DND-41 (cell line): Measurements from ENCODE around the gene CLN5.

Experiments used
- CTCF ChIP-seq: IDR thresholded peaks from 2 replicates; pipeline ENCODE4 v1.5.1; 2012; ENCODE audit warnings: borderline replicate concordance, low read length, moderate library complexity, mild to moderate bottlenecking; ENCODE audit not compliant: poor library complexity, severe bottlenecking; ENCODE audit errors: extremely low read depth
- EZH2 ChIP-seq: IDR thresholded peaks from 3 replicates; pipeline ENCODE4 v1.6.1; 2012; ENCODE audit warnings: borderline replicate concordance, low read depth, mild to moderate bottlenecking, moderate library complexity, low read length, inconsistent platforms; ENCODE audit not compliant: severe bottlenecking

- TF ChIP-seq EZH2 (no peak), CTCF (no peak)
These were observed 47.4 kb upstream of the CLN5 start for GRCh38 chr13:76944456-76944855.
